A549 (cell line): ENCODE measurements around the gene CCDC50. TPM values are rescaled to one million over a fixed set of nuclear protein-coding genes. Genes with fewer than 3 reads are reported as not detected.
A peak's percentile ranks its signal among the peaks of the same experiment; 100 is the strongest.

Experiments used
- ATAC-seq, 2 experiments: fragments of 200-7000 bp in 1 of 2; fragments of >200 bp in 1 of 2; cut with Nextera tagmentation in 1 of 2; cut with Tn5 transposase in 1 of 2; 3 replicates each; pipeline versions ENCODE4 v1.8.0 to v1.9.1; 2018 to 2020; ENCODE audit warnings: mild to moderate bottlenecking in 1 of 2, moderate library complexity in 1 of 2
- CTCF ChIA-PET: fragments of 300-600 bp; sonication (Branson Sonifier 250); formaldehyde crosslinking; extraction: SDS; loops from one replicate; lab custom pipeline; 2021; ENCODE audit warnings: antibody characterized with exemption, inconsistent platforms; lab: Yijun Ruan, JAX
- POLR2A ChIA-PET: fragments of 350-600 bp; formaldehyde crosslinking; extraction: SDS; loops from one replicate; lab custom pipeline; 2021; ENCODE audit warnings: antibody characterized with exemption, inconsistent platforms; lab: Yijun Ruan, JAX
- DNase-seq, 2 experiments: peaks; one replicate each; pipeline versions ENCODE4 v3.0.0 to v3.0.0-alpha.2; 2011 to 2016; ENCODE audit warnings: low read depth in 1 of 2, low spot score in 1 of 2
- FAIRE-seq: peaks from 2 replicates; lab custom pipeline; 2011; peaks lifted over from hg19 to GRCh38; lab: Jason Lieb, UNC
- H3K27ac ChIP-seq, 2 experiments: fragments of >200 bp; sonication (Bioruptor Twin); formaldehyde crosslinking; 3 replicates each; pipeline ENCODE4 v1.5.1; 2016 to 2017
- H3K4me1 ChIP-seq: fragments of >200 bp; sonication (Bioruptor Twin); formaldehyde crosslinking; 3 replicates; pipeline ENCODE4 v1.6.1; 2016
- H3K4me2 ChIP-seq: fragments of >200 bp; sonication (Bioruptor Twin); formaldehyde crosslinking; 3 replicates; pipeline ENCODE4 v1.6.1; 2016
- H3K4me3 ChIP-seq: fragments of >200 bp; sonication (Bioruptor Twin); formaldehyde crosslinking; 3 replicates; pipeline ENCODE4 v1.5.1; 2016
- H3K9me3 ChIP-seq: fragments of >200 bp; sonication (Bioruptor Twin); formaldehyde crosslinking; 3 replicates; pipeline ENCODE4 v1.6.1; 2016
- CBX2 ChIP-seq: fragments of 200-600 bp; sonication (generic); IDR thresholded peaks from 2 replicates; pipeline ENCODE4 v1.6.1; 2016; ENCODE audit warnings: low read depth, mild to moderate bottlenecking, borderline replicate concordance
- CEBPB ChIP-seq, 2 experiments: fragments of >200 bp in 1 of 2; sonication (Bioruptor Twin) in 1 of 2; formaldehyde crosslinking in 1 of 2; IDR thresholded peaks; 2 replicates each; pipeline ENCODE4 v1.6.1; 2012 to 2016
- CHD2 ChIP-seq: fragments of 150-350 bp; IDR thresholded peaks from 2 replicates; pipeline ENCODE4 v1.6.1; 2014; ENCODE audit warnings: low read length; ENCODE audit not compliant: partially characterized antibody
- CTCF ChIP-seq: fragments of >200 bp; sonication (Bioruptor Twin); formaldehyde crosslinking; IDR thresholded peaks from 3 replicates; pipeline ENCODE4 v1.5.1; 2016
- E2F6 ChIP-seq: IDR thresholded peaks from 2 replicates; pipeline ENCODE4 v1.6.1; 2012; ENCODE audit warnings: low read depth, borderline replicate concordance
- EHMT2 ChIP-seq: fragments of 200-600 bp; sonication (generic); IDR thresholded peaks from 2 replicates; pipeline ENCODE4 v1.6.1; 2016; ENCODE audit warnings: antibody characterized with exemption, low read depth, mild to moderate bottlenecking, moderate library complexity
- FOXS1 ChIP-seq: fragments of 250-450 bp; sonication (Bioruptor Pico); IDR thresholded peaks from 2 replicates; pipeline ENCODE4 v1.5.0; 2020; ENCODE audit warnings: mild to moderate bottlenecking, moderate library complexity
- GATA3 ChIP-seq: IDR thresholded peaks from 2 replicates; pipeline ENCODE4 v1.6.1; 2012; ENCODE audit warnings: borderline replicate concordance
- HDAC2 ChIP-seq: fragments of 200-600 bp; sonication (generic); IDR thresholded peaks from 2 replicates; pipeline ENCODE4 v1.6.1; 2016
- HES2 ChIP-seq: fragments of >200 bp; sonication (Bioruptor Twin); formaldehyde crosslinking; IDR thresholded peaks from 2 replicates; pipeline ENCODE4 v1.6.1; 2016
- HEYL ChIP-seq: fragments of 250-450 bp; sonication (Bioruptor Pico); IDR thresholded peaks from 2 replicates; pipeline ENCODE4 v1.8.0; 2021; ENCODE audit warnings: mild to moderate bottlenecking, moderate library complexity
- HOXA7 ChIP-seq: fragments of 250-450 bp; sonication (Bioruptor Pico); IDR thresholded peaks from 2 replicates; pipeline ENCODE4 v1.5.0; 2020; ENCODE audit warnings: mild to moderate bottlenecking, moderate library complexity
- HOXB5 ChIP-seq: fragments of 250-450 bp; sonication (Bioruptor Pico); IDR thresholded peaks from 2 replicates; pipeline ENCODE4 v1.5.0; 2020; ENCODE audit warnings: mild to moderate bottlenecking, moderate library complexity
- KDM1A ChIP-seq: fragments of 200-600 bp; sonication (generic); IDR thresholded peaks from 2 replicates; pipeline ENCODE4 v1.6.1; 2016; ENCODE audit warnings: low read depth, mild to moderate bottlenecking
- KDM5A ChIP-seq: fragments of 200-600 bp; sonication (generic); IDR thresholded peaks from 2 replicates; pipeline ENCODE4 v1.6.1; 2016; ENCODE audit warnings: antibody characterized with exemption, mild to moderate bottlenecking
- MAFK ChIP-seq: fragments of 450-650 bp; IDR thresholded peaks from 2 replicates; pipeline ENCODE4 v1.6.1; 2014; ENCODE audit not compliant: partially characterized antibody
- MAX ChIP-seq: IDR thresholded peaks from 2 replicates; pipeline ENCODE4 v1.6.1; 2012
- MYC ChIP-seq: IDR thresholded peaks from 2 replicates; pipeline ENCODE4 v1.6.1; 2012; ENCODE audit warnings: mild to moderate bottlenecking, inconsistent platforms, low read length, improper control_type of control experiment, borderline replicate concordance
- NPAS2 ChIP-seq: fragments of 250-450 bp; sonication (Bioruptor Pico); IDR thresholded peaks from 2 replicates; pipeline ENCODE4 v1.8.0; 2022; ENCODE audit warnings: mild to moderate bottlenecking, moderate library complexity, borderline replicate concordance
- POLR2AphosphoS2 ChIP-seq: conservative IDR thresholded peaks from 2 replicates; pipeline ENCODE4 v1.6.1; 2012; ENCODE audit warnings: low read length, improper control_type of control experiment, inconsistent platforms
- RAD21 ChIP-seq, 2 experiments: fragments of >200 bp in 1 of 2; sonication (Bioruptor Twin) in 1 of 2; formaldehyde crosslinking in 1 of 2; IDR thresholded peaks in 1 of 2; conservative IDR thresholded peaks in 1 of 2; 2 replicates in 1 of 2; 3 replicates in 1 of 2; pipeline ENCODE4 v1.6.1; 2012 to 2018; ENCODE audit warnings: inconsistent platforms in 1 of 2
- RARB ChIP-seq: fragments of 250-450 bp; sonication (Bioruptor Pico); IDR thresholded peaks from 2 replicates; pipeline ENCODE4 v1.8.0; 2021; ENCODE audit warnings: mild to moderate bottlenecking, moderate library complexity
- RFX5 ChIP-seq: fragments of 450-650 bp; IDR thresholded peaks from 2 replicates; pipeline ENCODE4 v1.7.1; 2014; ENCODE audit warnings: antibody characterized with exemption, mild to moderate bottlenecking, moderate library complexity
- SREBF2 ChIP-seq: fragments of 450-650 bp; IDR thresholded peaks from 2 replicates; pipeline ENCODE4 v1.6.1; 2014; ENCODE audit warnings: mild to moderate bottlenecking, moderate library complexity
- WGBS: methylation state at CpG from one replicate; pipeline ENCODE4 v1.1.6; 2017; ENCODE audit errors: missing lambda C conversion rate; 5-methylcytosine and 5-hydroxymethylcytosine counted together
- polyA plus RNA-seq, 4 experiments: library from polyadenylated mRNA; depleted of rRNA in 3 of 4; stranded (reverse); fragments of >200 nt; fragmentation: RNase III in 1 of 4; extraction: RNeasy Plus Mini Kit Qiagen cat#74134 plus additional on column Dnase treatment in 1 of 4; gene quantifications; 2 replicates in 3 of 4; 3 replicates in 1 of 4; pipeline ENCODE4 v1.2.3, GENCODE V29; 2011 to 2017

The CCDC50 gene
- polyA plus RNA-seq, 2 of the 4 experiments (the other 2 are of a cell fraction): 20.1 to 43.8 TPM

GRCh38 chr3:191428177-191428576, 99.0 kb downstream of the CCDC50 start:
- WGBS: 76% methylated on average over 1 of the region's 1 CpG
- CTCF ChIA-PET: no interaction called here
- Histone ChIP-seq H3K4me1 (no peaks in the 10 kb centered on the region), H3K4me2 (no peak overlapping the region), H3K9me3 (no peaks in the 10 kb centered on the region), H3K4me3 (no peak overlapping the region), H3K27ac (no peak overlapping the region)
- TF ChIP-seq GATA3: no peak
- TF ChIP-seq HDAC2: no peak
- peak; percentile 52 for TF ChIP-seq MAFK
- no peak for DNase-seq
- POLR2A ChIA-PET: no interaction called here
- no peak for FAIRE-seq
- ATAC-seq: no peak

GRCh38 chr3:191430103-191430502, 100.9 kb downstream of the CCDC50 start:
- ATAC-seq (no peak), FAIRE-seq (no peak), DNase-seq (no peak)
- Histone ChIP-seq H3K4me1 (no peaks in the 10 kb centered on the region), H3K27ac (no peak overlapping the region), H3K4me3 (no peak overlapping the region), H3K4me2 (no peak overlapping the region), H3K9me3 (no peaks in the 10 kb centered on the region)
- POLR2A ChIA-PET: no interaction called here
- CTCF ChIA-PET: interaction anchor here (0.6 kb wide), 1 partner anchor 994 kb away, joined by 3 read pairs; no protein-coding TSS in a partner anchor
- 38% methylated on average over 4 of the region's 4 CpGs for WGBS
- TF ChIP-seq RAD21 (conservative IDR thresholded peaks at IDR 0.05 in 1 of 2, IDR thresholded peaks at IDR 0.05 in 1 of 2) (no peak), CBX2 (no peak), E2F6 (no peak), CHD2 (no peak), SREBF2 (no peak), HES2 (no peak), MAFK (no peak), HOXB5 (CRISPR knock-in tag) (no peak), HOXA7 (no peak), CEBPB (IDR thresholded peaks at IDR 0.05) (no peak), HEYL (no peak), POLR2AphosphoS2 (no peak), KDM5A (no peak), RFX5 (no peak), EHMT2 (no peak), MAX (no peak), KDM1A (no peak), NPAS2 (no peak)

GRCh38 chr3:191431160-191431822, 102.1 kb downstream of the CCDC50 start:
- Histone ChIP-seq H3K4me1 (no peaks in the 10 kb centered on the region), H3K27ac (no peak overlapping the region), H3K4me3 (no peak overlapping the region), H3K9me3 (no peaks in the 10 kb centered on the region), H3K4me2 (no peak overlapping the region)
- WGBS: 46% methylated on average over 5 of the region's 5 CpGs
- TF ChIP-seq HOXB5 (CRISPR knock-in tag): no peak
- no peak for TF ChIP-seq FOXS1 (CRISPR knock-in tag)
- no peak for TF ChIP-seq CTCF
- TF ChIP-seq MYC: no peak
- TF ChIP-seq RARB (CRISPR knock-in tag): no peak
- ChIA-PET POLR2A (no interaction called here), CTCF (no interaction called here)
- FAIRE-seq (no peak), DNase-seq (no peak), ATAC-seq (no peak)
